Activated CD4-positive, CD25-positive, alpha-beta regulatory T cell (primary cell): ENCODE data around the gene PEX1.
"Not testable (repeated sequence)": the region's sequence is repeated elsewhere in the genome, so short reads cannot be mapped to it uniquely, and the experiment has no call there.

ENCODE experiments used
- DNase-seq, 4 experiments: peaks; one replicate each; lab custom pipeline; 2025; lab: John Stamatoyannopoulos, UW

PEX1 gene

DNA sequence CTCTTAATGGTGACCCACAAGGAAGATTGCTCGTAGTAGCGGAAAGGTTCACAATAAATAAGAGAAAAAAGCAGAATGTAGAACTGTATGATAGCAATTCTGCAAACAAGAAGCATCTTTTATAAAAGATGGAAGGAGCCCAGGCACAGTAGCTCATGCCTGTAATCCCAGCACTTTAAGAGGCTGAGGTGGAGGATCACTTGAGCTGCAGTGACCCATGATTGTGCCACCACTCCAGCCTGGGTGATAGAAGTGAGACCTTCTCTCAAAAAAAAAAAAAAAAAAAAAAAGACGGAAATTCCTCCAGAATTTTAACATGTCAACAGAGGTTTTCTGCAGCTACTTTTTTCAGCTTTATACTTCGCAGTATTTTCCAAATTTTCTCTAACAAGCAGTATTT is 67.8 kb downstream of the PEX1 start:
- DNase-seq = no peak

DNA sequence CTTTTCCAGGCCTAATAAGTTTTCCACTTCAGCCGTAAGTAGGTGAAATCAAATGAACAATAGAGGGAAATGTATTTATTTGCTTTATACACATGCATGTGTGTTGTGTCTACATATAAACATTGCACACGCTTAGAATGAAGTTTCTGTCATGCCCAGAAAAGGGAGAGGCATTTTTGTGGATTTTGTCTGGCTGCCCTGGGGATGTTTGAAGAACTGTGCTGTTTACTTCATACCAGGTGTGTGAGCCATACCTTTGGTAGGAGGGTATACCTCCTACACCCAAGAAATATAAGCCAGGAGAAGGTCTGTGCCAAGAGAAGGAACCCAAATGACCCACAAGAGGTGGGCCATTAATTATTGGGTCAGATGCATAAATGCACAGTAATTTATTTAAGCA is 68.2 kb downstream of the PEX1 start:
- DNase-seq = no peak

DNA sequence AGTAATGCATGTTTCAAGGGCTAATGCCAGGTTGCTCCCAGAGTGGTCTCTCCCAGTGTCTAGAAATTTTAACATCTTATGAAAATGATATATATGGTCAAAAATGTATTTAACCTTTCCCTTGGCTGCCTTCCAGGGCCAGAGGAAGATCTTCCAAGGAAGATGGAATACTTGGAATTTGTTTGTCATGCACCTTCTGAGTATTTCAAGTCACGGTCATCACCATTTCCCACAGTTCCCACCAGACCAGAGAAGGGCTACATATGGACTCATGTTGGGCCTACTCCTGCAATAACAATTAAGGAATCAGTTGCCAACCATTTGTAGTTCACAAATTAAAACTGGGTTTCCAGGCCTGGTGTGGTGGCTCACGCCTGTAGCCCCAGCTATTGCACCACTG is 72.1 kb downstream of the PEX1 start:
- no peak for DNase-seq

DNA sequence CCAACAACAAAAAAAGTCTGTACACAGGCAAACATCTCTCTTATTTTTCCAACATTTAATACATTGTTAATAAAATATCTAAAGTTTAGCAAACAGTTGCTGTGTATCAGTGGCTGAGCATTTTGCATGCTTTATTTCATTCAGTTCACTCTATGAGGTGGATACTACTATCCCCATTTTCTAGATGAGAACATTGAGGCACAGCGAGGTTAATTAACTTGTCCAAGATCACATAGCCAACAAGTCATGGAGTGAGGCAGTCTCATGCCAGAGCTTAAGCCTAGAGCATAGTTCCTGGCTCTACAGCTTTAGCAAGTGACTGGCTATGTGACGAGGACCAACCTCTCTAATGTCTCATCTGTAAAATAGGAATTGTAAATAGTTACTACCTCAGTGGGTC is 76.7 kb downstream of the PEX1 start:
- no peak for DNase-seq

DNA sequence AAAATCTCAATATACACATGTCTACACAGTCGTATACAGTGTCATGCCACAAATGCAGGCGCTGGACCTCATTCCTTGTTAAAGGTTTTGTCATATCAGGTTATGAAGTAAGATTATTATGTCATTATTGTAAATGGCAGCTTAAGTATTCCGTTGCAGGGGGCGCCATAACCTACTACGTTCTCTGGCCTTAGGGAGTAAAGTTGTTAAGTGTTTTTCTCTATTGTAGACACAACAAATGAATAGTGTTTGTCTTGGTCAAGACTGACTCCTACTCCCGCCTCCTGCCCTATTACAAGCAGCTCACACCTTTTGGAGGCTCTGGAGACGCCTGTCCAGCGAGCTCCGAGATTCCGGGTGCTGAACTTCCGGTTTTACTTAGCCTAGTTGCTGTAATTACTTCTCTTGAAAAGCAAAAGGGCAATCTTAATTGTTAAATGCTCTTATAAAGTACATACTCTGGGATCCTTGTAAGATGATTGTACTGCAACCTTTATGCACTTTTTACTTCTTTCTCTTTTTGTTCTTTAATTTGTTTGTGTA is 80.0 kb downstream of the PEX1 start:
- DNase-seq = peak; percentile 6 to 38 (median 26)

DNA sequence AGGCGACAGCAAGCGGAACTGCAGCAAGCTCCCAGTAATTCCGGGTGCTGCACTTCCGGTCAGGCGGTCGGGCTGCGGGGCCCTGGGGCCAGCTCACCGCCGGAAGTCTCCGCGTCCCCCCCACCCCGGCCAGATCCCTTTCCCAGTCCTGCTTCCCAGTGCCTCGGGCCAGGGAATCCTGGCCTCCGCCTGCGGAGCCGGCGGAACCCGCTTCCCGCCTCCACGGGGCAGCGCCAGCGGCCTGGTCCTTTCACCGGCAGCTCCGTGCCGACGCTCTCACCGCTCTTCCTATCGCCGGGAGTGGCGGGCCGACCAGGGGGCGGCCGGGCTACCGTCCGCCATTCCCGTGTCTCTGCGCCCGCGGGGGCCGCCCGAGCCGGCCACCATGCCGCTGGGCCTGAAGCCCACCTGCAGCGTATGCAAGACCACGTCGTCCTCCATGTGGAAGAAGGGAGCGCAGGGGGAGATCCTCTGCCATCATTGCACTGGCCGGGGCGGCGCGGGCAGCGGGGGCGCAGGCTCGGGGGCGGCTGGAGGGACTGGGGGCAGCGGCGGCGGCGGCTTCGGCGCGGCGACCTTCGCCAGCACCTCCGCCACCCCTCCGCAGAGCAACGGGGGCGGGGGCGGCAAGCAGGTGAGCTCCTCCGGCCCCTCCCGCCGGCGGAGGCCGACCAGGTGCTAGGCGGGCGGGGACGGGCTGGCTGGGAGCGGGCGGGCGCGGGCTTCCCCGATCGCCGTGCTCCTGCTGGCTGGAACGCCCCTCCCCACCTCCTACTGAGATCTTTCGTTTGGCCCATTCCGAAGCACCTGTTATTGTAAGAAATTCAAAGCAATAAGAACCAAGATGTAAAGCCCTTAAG is 80.7 kb downstream of the PEX1 start, which contains the start of gene GATAD1:
GATAD1 (plus strand) TSS at position 138 of the 860 bp plus-strand sequence; CDS start at position 386, 248 bp downstream.
- peak; percentile 61 to 65 (median 62) for DNase-seq

DNA sequence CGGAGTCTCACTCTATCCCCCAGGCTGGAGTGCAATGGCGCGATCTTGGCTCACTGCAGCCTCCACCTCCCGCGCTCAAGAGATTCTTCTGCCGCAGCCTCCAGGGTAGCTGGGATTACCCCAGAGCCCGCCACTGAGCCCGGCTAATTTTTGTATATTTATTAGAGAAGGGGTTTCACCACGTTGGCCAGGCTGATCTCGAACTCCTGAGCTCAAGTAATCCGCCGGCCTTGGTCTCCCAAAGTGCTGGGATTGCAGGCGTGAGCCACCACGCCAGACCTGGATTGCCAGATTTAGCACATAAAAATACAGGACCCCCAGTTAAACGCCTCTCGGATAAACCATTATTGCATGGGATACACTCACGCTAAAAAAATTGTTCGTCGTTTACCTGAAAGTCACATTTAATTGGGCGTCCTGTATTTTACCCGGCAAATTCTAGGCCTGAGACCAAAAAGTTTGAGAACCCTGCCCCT is 81.4 kb downstream of the PEX1 start:
- DNase-seq = no peak

DNA sequence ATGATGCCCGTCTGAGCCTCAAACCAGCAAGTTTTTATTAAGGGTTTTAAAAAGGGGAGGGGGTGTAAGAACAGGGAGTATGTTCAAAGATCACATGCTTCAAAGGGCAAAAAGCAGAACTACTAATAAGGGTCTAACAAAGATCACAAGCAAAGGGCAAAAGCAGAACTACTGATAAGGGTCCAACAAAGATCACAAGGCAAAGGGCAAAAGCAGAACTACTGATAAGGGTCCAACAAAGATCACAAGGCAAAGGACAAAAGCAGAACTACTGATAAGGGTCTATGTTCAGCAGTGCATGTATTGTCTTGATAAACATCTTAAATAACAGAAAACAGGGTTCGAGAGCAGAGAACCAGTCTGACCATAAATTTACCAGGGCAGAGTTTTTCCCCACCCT is 85.6 kb downstream of the PEX1 start:
- DNase-seq = not testable (repeated sequence)

DNA sequence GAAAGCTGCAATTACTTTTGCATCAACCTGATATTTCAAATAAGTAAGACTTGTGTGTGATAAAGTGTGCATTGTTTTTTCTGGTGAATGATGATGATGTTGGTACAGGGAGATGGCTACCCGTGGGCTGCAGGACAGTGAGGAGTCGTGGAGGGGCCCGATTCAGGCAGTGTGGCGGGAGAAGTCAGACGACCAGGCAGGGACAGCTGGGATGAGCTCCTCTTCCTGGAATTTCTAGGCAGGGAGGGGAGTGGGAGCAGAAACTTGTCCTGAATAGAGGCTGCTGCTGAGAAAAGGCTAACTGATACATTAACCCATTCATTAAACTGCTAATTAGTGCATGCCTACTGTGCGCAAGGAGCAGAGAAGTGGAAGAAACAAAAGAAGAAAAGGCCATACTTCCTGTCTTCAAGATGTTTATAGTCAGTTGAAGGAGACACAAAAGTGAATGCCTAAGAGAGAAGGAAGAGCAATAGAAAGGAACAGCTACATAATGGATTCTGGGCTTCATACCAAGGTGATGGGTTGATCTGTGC is 90.3 kb downstream of the PEX1 start:
- DNase-seq = no peak
